GM18868 (cell line): ENCODE data around the gene SLC9A7.

Experiments
- ATAC-seq: cut with Tn5 transposase; IDR thresholded peaks from one replicate; pipeline ENCODE4 v1.9.1; 2021; ENCODE audit warnings: mild to moderate bottlenecking, moderate library complexity; ENCODE audit not compliant: unreplicated experiment

The SLC9A7 gene

DNA sequence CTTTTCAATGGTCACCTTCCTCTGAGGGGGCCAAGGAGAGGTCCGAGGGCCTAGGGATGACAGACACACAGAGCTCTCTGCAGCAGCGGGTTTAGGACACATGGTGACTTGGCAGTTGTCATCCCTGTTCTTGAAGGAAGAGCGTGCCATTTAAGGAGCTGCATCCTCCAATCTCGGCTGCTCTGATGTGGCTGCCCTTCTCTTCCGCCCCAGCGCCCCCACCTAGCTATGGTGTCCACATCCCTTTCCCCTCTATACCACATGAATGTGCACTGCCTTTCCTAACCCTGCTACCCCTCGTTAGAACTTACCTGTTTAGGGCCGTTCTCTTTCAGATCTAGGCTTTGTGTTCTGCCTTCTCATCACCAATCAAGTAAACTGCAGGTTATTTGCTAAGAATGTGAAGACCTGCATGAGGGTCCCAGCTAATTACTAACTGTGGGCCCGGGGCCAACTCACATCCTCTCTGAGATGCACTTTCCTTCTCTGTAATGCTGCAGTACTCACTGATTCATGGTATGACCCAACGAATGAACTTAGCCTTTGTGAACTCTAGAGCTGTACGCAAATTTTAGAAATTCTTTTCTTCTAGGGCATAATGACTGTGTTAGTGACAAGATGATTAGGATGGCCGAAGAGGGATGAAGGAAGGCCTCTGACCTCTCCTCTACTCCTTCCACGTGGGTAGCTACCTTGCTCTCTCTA, 147.1 kb downstream of the SLC9A7 start:
- no peak for ATAC-seq

GRCh38 chrX:46610070-46610658, 148.8 kb downstream of the SLC9A7 start:
- ATAC-seq = no peak

GRCh38 chrX:46607916-46608315, 151.0 kb downstream of the SLC9A7 start:
- no peak for ATAC-seq

GRCh38 chrX:46602468-46603102, 156.3 kb downstream of the SLC9A7 start:
- no peak for ATAC-seq

GRCh38 chrX:46601283-46601682, 157.6 kb downstream of the SLC9A7 start:
- ATAC-seq = no peak

DNA sequence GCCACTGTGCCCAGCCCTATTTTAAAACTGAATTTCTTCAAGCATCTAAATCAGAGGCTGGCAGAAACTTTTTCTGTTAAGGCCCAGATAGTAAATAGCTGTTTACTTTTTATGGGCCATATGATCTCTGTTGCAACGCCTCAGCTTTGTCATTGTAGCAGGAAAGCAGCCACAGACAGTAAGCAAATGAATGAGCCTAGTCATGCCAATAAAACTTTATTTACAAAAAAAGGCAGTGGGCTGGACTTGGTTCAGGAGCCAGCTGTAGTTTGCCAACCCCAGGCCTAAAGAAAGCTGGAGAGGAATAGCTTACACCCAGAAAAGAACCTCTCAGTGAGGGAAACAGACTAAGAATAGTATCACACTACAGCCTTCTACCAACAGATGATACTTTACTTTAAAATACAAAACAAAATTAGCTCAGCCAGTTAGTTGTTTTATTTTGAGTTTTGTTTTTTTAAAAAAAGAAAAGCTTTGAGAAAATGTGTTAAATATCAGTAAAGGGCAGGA, 159.8 kb downstream of the SLC9A7 start:
- ATAC-seq = no peak

- no peak for ATAC-seq
Observed at GRCh38 chrX:46597771-46598170, 161.1 kb downstream of the SLC9A7 start.

- no peak for ATAC-seq
Observed at GRCh38 chrX:46597208-46597607, 161.7 kb downstream of the SLC9A7 start.

DNA sequence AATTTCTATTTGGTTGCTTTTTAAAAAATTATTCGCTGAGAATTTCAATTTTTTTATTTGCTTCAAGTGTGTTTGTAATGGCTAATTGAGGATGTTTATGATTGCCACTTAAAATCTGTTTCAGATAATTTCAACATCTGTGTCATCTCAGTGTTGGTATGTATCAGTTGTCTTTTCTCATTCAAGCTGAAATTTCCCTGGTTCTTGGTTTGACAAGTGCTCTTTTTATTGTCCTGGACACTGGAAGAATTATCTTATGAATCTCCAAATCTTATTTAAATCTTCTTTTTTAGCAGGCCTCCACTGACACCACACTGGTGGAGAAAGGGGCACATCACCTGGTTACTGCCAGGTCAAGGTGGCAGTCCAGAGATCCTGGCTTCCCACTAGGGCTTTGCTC, 163.8 kb downstream of the SLC9A7 start:
- no peak for ATAC-seq

DNA sequence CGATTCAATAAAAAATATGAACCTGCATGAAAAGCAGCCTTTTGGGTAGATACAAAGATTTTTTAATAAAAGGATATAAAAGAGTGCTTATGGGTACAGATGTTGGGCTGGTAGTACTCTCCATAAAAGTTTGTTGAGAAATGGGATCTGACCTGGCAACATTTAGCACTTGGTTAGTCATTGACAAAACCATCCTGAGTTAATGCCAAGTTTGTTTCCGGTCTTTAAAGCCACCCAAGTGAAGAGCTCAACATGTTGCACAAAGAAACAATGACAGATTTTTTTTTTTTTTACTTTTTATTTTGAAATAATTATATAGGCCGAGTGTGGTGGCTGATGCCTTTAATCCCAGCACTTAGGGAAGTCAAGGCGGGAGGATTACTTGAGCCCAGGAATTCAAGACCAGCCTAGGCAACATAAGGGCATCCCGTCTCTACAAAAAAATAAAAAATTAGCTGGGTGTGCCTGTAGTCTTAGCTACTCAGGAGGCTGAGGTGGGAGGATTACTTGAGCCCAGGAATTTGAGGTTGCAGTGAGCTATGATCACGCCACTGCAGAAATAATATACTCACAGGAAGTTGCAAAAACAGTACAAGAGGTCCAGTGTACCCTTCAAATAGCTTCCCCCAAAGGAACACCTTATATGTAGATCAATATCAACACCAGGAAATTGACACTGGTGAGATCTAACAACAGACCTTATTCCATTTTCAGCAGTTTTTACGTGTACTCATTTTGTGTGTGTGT, 168.8 kb downstream of the SLC9A7 start:
- ATAC-seq = no peak

GRCh38 chrX:46588263-46588662, 170.7 kb downstream of the SLC9A7 start:
- no peak for ATAC-seq

DNA sequence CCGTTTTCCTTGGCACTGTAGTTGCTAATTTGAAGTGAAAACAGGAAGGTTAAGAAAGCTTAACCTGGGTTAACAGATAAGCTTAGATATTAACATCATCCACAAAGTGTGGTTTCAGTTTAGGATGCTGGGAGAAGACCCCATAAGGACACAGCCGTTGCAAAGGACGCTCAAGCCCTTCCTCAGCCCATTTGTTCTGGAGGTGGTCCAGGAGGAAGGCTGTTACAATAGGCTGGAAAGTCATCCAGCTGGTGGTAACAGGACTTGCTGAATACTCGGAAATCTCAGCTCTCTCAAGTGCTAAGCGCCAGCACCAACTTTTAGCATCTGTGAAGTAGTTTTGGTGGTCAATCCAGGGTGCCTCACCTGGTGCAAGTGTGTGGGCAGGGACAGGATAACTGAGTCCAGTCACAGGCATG, 171.2 kb downstream of the SLC9A7 start:
- ATAC-seq = no peak

DNA sequence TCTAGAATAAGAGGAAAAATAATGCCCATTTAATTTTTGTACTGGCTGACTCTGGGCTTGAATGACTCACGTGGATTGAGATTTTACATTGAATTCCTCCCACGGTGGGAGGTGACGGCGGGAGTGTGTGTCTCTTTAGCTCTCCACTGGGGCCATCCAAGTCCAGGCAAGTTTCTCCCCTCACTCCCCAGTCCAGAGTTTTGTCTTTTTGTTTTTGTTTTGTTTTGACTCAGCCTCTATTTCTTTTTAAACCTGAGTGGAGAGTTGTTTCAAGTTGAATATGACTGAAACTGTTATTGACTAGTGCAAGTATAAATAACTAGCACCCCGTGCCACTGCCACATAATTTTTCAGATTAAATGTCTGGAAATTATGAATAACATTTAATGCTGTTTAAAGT, 171.8 kb downstream of the SLC9A7 start:
- ATAC-seq = peak; percentile 86

GRCh38 chrX:46584736-46585135, 174.2 kb downstream of the SLC9A7 start:
- no peak for ATAC-seq

GRCh38 chrX:46582966-46583365, 176.0 kb downstream of the SLC9A7 start:
- no peak for ATAC-seq

GRCh38 chrX:46582325-46582724, 176.6 kb downstream of the SLC9A7 start:
- no peak for ATAC-seq

GRCh38 chrX:46580613-46581012, 178.3 kb downstream of the SLC9A7 start:
- peak; percentile 55 for ATAC-seq

GRCh38 chrX:46579250-46579649, 179.7 kb downstream of the SLC9A7 start:
- ATAC-seq = no peak

- no peak for ATAC-seq
Observed at GRCh38 chrX:46577221-46578005, 181.5 kb downstream of the SLC9A7 start.

DNA sequence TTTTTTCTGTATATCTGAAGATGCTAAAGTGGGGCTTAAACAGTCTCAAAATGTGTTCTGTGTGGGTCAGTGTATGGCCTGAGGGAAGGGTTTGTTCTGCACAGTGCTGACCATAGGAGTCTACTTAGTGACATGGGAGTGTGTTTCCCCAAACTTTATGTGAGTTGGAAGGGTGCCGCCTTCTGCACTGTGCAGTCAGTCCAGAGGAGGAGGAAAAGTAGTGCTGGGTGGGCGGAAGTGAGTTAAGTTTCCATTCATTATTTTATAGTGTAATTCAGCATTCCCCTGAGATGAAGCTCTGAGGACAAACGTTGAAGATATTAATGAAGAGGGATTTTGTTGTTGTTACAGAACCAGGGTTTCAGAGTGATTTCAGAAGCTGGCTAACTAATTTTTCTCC, 182.5 kb downstream of the SLC9A7 start:
- ATAC-seq = no peak

GRCh38 chrX:46575991-46576392, 182.9 kb downstream of the SLC9A7 start:
- no peak for ATAC-seq
